ENCODE measurements around the gene GASK1A.
"Not testable (repeated sequence)": the region's sequence is repeated elsewhere in the genome, so short reads cannot be mapped to it uniquely, and the experiment has no call there.

GASK1A gene

GRCh38 chr3:42964266-42964665 is 14.8 kb upstream of the GASK1A start:
- Histone ChIP-seq H3K9me3 (ENCODE audit: insufficient read depth, low read length) (no peaks in the 10 kb centered on the region), H3K4me2 (ENCODE audit: low read depth, low read length, poor library complexity, severe bottlenecking) (no peak overlapping the region), H3F3A (ENCODE audit: insufficient read depth) (no peaks in the 10 kb centered on the region), H3K27me3 (ENCODE audit: low read length) (no peaks in the 10 kb centered on the region), H2AFZ (ENCODE audit: low read depth, low read length, severe bottlenecking) (no peak overlapping the region), H3K36me3 (ENCODE audit: low read length) (no peaks in the 10 kb centered on the region), H3K27ac (ENCODE audit: low read depth, low read length) (no peak overlapping the region), H3K4me3 (ENCODE audit: insufficient read depth, low read length, poor library complexity, severe bottlenecking) (no peak overlapping the region), H3K79me2 (ENCODE audit: insufficient read depth, low read length) (no peaks in the 10 kb centered on the region), H4K20me1 (ENCODE audit: low read depth, low read length) (no peaks in the 10 kb centered on the region), H3K9me2 (replicated peaks; ENCODE audit: insufficient read depth, low read length) (no peaks in the 10 kb centered on the region), H3K9ac (ENCODE audit: low read length) (no peak overlapping the region)
- no peak for TF ChIP-seq CTCF (IDR thresholded peaks at IDR 0.05; ENCODE audit: insufficient read depth, low read length, poor library complexity, severe bottlenecking)
- TF ChIP-seq EZH2phosphoT487 (conservative IDR thresholded peaks at IDR 0.05; ENCODE audit: low read length): no peak

- TF ChIP-seq CTCF (IDR thresholded peaks at IDR 0.05; ENCODE audit: insufficient read depth, low read length, poor library complexity, severe bottlenecking): no peak
- TF ChIP-seq EZH2phosphoT487 (conservative IDR thresholded peaks at IDR 0.05; ENCODE audit: low read length): no peak
- H3K36me3 ChIP-seq (ENCODE audit: low read length): no peaks in the 10 kb centered on the region
- no peaks in the 10 kb centered on the region for H3F3A ChIP-seq (ENCODE audit: insufficient read depth)
- H3K4me2 ChIP-seq (ENCODE audit: low read depth, low read length, poor library complexity, severe bottlenecking): no peak overlapping the region
- H3K27me3 ChIP-seq (ENCODE audit: low read length): no peaks in the 10 kb centered on the region
- no peaks in the 10 kb centered on the region for H4K20me1 ChIP-seq (ENCODE audit: low read depth, low read length)
- peaks cover 4% of the 10 kb centered on the region; the same call in 1 of the 2 replicates for H3K9me3 ChIP-seq (ENCODE audit: insufficient read depth, low read length)
- no peak overlapping the region for H3K9ac ChIP-seq (ENCODE audit: low read length)
- H2AFZ ChIP-seq (ENCODE audit: low read depth, low read length, severe bottlenecking): no peak overlapping the region
- no peak overlapping the region for H3K27ac ChIP-seq (ENCODE audit: low read depth, low read length)
- H3K79me2 ChIP-seq (ENCODE audit: insufficient read depth, low read length): no peaks in the 10 kb centered on the region
- H3K9me2 ChIP-seq (replicated peaks; ENCODE audit: insufficient read depth, low read length): no peaks in the 10 kb centered on the region
- no peak overlapping the region for H3K4me3 ChIP-seq (ENCODE audit: insufficient read depth, low read length, poor library complexity, severe bottlenecking)
Measured at GRCh38 chr3:42970557-42970956, 8.6 kb upstream of the GASK1A start.

GRCh38 chr3:42970976-42971772 is 7.9 kb upstream of the GASK1A start:
- Histone ChIP-seq H3K4me3 (ENCODE audit: insufficient read depth, low read length, poor library complexity, severe bottlenecking) (no peak overlapping the region), H3K9me2 (replicated peaks; ENCODE audit: insufficient read depth, low read length) (no peaks in the 10 kb centered on the region), H3K4me2 (ENCODE audit: low read depth, low read length, poor library complexity, severe bottlenecking) (no peak overlapping the region), H4K20me1 (ENCODE audit: low read depth, low read length) (no peaks in the 10 kb centered on the region), H2AFZ (ENCODE audit: low read depth, low read length, severe bottlenecking) (no peak overlapping the region), H3F3A (ENCODE audit: insufficient read depth) (no peaks in the 10 kb centered on the region), H3K27me3 (ENCODE audit: low read length) (no peaks in the 10 kb centered on the region), H3K79me2 (ENCODE audit: insufficient read depth, low read length) (no peaks in the 10 kb centered on the region), H3K9ac (ENCODE audit: low read length) (no peak overlapping the region), H3K9me3 (ENCODE audit: insufficient read depth, low read length) (peaks cover 4% of the 10 kb centered on the region; the same call in 1 of the 2 replicates), H3K27ac (ENCODE audit: low read depth, low read length) (no peak overlapping the region), H3K36me3 (ENCODE audit: low read length) (no peaks in the 10 kb centered on the region)
- TF ChIP-seq CTCF (IDR thresholded peaks at IDR 0.05; ENCODE audit: insufficient read depth, low read length, poor library complexity, severe bottlenecking) (no peak), EZH2phosphoT487 (conservative IDR thresholded peaks at IDR 0.05; ENCODE audit: low read length) (no peak)

- H3K27ac ChIP-seq (ENCODE audit: low read depth, low read length); H3K9me3 ChIP-seq (ENCODE audit: insufficient read depth, low read length); H3F3A ChIP-seq (ENCODE audit: insufficient read depth); H3K9ac ChIP-seq (ENCODE audit: low read length); H3K4me3 ChIP-seq (ENCODE audit: insufficient read depth, low read length, poor library complexity, severe bottlenecking); H2AFZ ChIP-seq (ENCODE audit: low read depth, low read length, severe bottlenecking); H3K4me2 ChIP-seq (ENCODE audit: low read depth, low read length, poor library complexity, severe bottlenecking); H3K9me2 ChIP-seq (replicated peaks; ENCODE audit: insufficient read depth, low read length); H3K36me3 ChIP-seq (ENCODE audit: low read length); H4K20me1 ChIP-seq (ENCODE audit: low read depth, low read length); H3K27me3 ChIP-seq (ENCODE audit: low read length); H3K79me2 ChIP-seq (ENCODE audit: insufficient read depth, low read length): not testable (repeated sequence)
Measured at GRCh38 chr3:42974906-42975305, 4.2 kb upstream of the GASK1A start.

Data from SU-DHL-6 (cell line).